ENCODE results near the gene FRMPD3. TPM values are rescaled to one million over a fixed set of nuclear protein-coding genes. Genes with fewer than 3 reads are reported as not detected.

FRMPD3 gene
- total and polyA plus RNA-seq, 2 experiments from 2014 or later = 0.11 to 1.4 TPM

- Histone ChIP-seq H3F3A (replicated peaks; ENCODE audit: low read depth) (no peaks in the 10 kb centered on the region), H3K4me2 (no peak overlapping the region), H3K36me3 (ENCODE audit: insufficient read depth) (no peaks in the 10 kb centered on the region), H3K4me3 (no peak overlapping the region), H3K9me2 (ENCODE audit: insufficient read depth) (no peaks in the 10 kb centered on the region), H3K27ac (ENCODE audit: low read depth) (no peak overlapping the region), H3K27me3 (ENCODE audit: insufficient read depth) (no peaks in the 10 kb centered on the region), H3K79me2 (replicated peaks; ENCODE audit: insufficient read depth) (no peaks in the 10 kb centered on the region), H2AFZ (no peak overlapping the region), H3K4me1 (ENCODE audit: insufficient read depth) (peaks cover 3% of the 10 kb centered on the region; the same call in 1 of the 2 replicates), H4K20me1 (replicated peaks; ENCODE audit: insufficient read depth) (no peaks in the 10 kb centered on the region)
- Mint-ChIP-seq H3K4me1 (peaks cover 12% of the 10 kb centered on the region; the same call in 2 of the 3 replicates), H3K36me3 (ENCODE audit: low read depth) (no peaks in the 10 kb centered on the region), H3K27ac (no peak overlapping the region), H3K27me3 (ENCODE audit: insufficient read depth, low read depth, poor library complexity) (no peaks in the 10 kb centered on the region), H3K9me3 (no peaks in the 10 kb centered on the region), H3K4me3 (no peak overlapping the region)
- ATAC-seq (no peak), DNase-seq (ENCODE audit: low spot score) (no peak)
- TF ChIP-seq REST (IDR thresholded peaks at IDR 0.05; ENCODE audit: unreplicated experiment) = no peak
- TF ChIP-seq STAT1 (IDR thresholded peaks at IDR 0.05; ENCODE audit: unreplicated experiment) = no peak
- no peak for TF ChIP-seq ZNF114 (CRISPR knock-in tag; IDR thresholded peaks at IDR 0.05)
Measured at GRCh38 chrX:107457289-107457688, 7.8 kb downstream of the FRMPD3 start.

GRCh38 chrX:107465932-107466620, 16.6 kb downstream of the FRMPD3 start:
- H3K27ac Mint-ChIP-seq = no peak overlapping the region
- no peak for ATAC-seq
- H3K4me1 Mint-ChIP-seq = peaks cover 19% of the 10 kb centered on the region; the same call in 2 of the 3 replicates
- no peaks in the 10 kb centered on the region for H3K36me3 Mint-ChIP-seq (ENCODE audit: low read depth)
- Histone ChIP-seq H3K79me2 (replicated peaks; ENCODE audit: insufficient read depth) (no peaks in the 10 kb centered on the region), H3K4me2 (no peak overlapping the region), H4K20me1 (replicated peaks; ENCODE audit: insufficient read depth) (no peaks in the 10 kb centered on the region), H2AFZ (no peak overlapping the region), H3K4me1 (ENCODE audit: insufficient read depth) (no peaks in the 10 kb centered on the region; the same call in 1 of the 2 replicates), H3K36me3 (ENCODE audit: insufficient read depth) (no peaks in the 10 kb centered on the region), H3F3A (replicated peaks; ENCODE audit: low read depth) (no peaks in the 10 kb centered on the region), H3K27ac (ENCODE audit: low read depth) (no peak overlapping the region), H3K27me3 (ENCODE audit: insufficient read depth) (no peaks in the 10 kb centered on the region), H3K4me3 (no peak overlapping the region), H3K9me2 (ENCODE audit: insufficient read depth) (no peaks in the 10 kb centered on the region)
- H3K9me3 Mint-ChIP-seq = no peaks in the 10 kb centered on the region
- H3K4me3 Mint-ChIP-seq = no peak overlapping the region
- DNase-seq (ENCODE audit: low spot score) = no peak
- no peak for TF ChIP-seq CREB1 (CRISPR knock-in tag; IDR thresholded peaks at IDR 0.05; ENCODE audit: low read depth)
- peaks cover 2% of the 10 kb centered on the region for H3K27me3 Mint-ChIP-seq (ENCODE audit: insufficient read depth, low read depth, poor library complexity)

- Mint-ChIP-seq H3K36me3 (ENCODE audit: low read depth) (no peaks in the 10 kb centered on the region), H3K27ac (no peak overlapping the region), H3K4me3 (no peak overlapping the region), H3K4me1 (peaks cover 16% of the 10 kb centered on the region; the same call in 2 of the 3 replicates), H3K9me3 (no peaks in the 10 kb centered on the region), H3K27me3 (ENCODE audit: insufficient read depth, low read depth, poor library complexity) (peaks cover 2% of the 10 kb centered on the region)
- DNase-seq (ENCODE audit: low spot score) (no peak), ATAC-seq (no peak)
- H3K27ac ChIP-seq (ENCODE audit: low read depth) = no peak overlapping the region
- no peak overlapping the region for H3K4me3 ChIP-seq
- no peak overlapping the region for H2AFZ ChIP-seq
- H3K79me2 ChIP-seq (replicated peaks; ENCODE audit: insufficient read depth) = no peaks in the 10 kb centered on the region
- no peak overlapping the region for H3K4me2 ChIP-seq
- no peaks in the 10 kb centered on the region for H3F3A ChIP-seq (replicated peaks; ENCODE audit: low read depth)
- no peaks in the 10 kb centered on the region for H4K20me1 ChIP-seq (replicated peaks; ENCODE audit: insufficient read depth)
- H3K9me2 ChIP-seq (ENCODE audit: insufficient read depth) = no peaks in the 10 kb centered on the region
- H3K27me3 ChIP-seq (ENCODE audit: insufficient read depth) = no peaks in the 10 kb centered on the region
- H3K36me3 ChIP-seq (ENCODE audit: insufficient read depth) = no peaks in the 10 kb centered on the region
- no peaks in the 10 kb centered on the region; the same call in 1 of the 2 replicates for H3K4me1 ChIP-seq (ENCODE audit: insufficient read depth)
- TF ChIP-seq NANOG (IDR thresholded peaks at IDR 0.05; ENCODE audit: borderline replicate concordance) (no peak), REST (IDR thresholded peaks at IDR 0.05; ENCODE audit: unreplicated experiment) (no peak)
Measured at GRCh38 chrX:107467271-107467670, 17.8 kb downstream of the FRMPD3 start.

Data from GM23338 (cell line).